Calu3 (cell line): ENCODE results near the gene MS4A8. TPM values are rescaled to one million over a fixed set of nuclear protein-coding genes. Genes with fewer than 3 reads are reported as not detected.

ENCODE experiments used
- BruUV-seq: library from RNA; stranded (reverse); fragments of 400-500 nt; replicated peaks from 2 replicates; lab custom pipeline; 2021; lab: Mats Ljungman, UMichigan
- CTCF ChIA-PET: fragments of 300-600 bp; sonication (Branson Sonifier 250); formaldehyde crosslinking; loops from one replicate; lab custom pipeline; 2022; ENCODE audit warnings: antibody characterized with exemption; lab: Charles Lee
- DNase-seq: peaks from one replicate; pipeline ENCODE4 v3.0.0; 2022
- H3K27ac Mint-ChIP-seq: one replicate; pipeline ENCODE4 v1.8.0; 2022; ENCODE audit warnings: mixed read lengths; ENCODE audit not compliant: unreplicated experiment
- H3K27me3 Mint-ChIP-seq: one replicate; pipeline ENCODE4 v1.8.0; 2022; ENCODE audit warnings: mixed read lengths; ENCODE audit not compliant: unreplicated experiment
- H3K36me3 Mint-ChIP-seq: one replicate; pipeline ENCODE4 v1.8.0; 2022; ENCODE audit warnings: mild to moderate bottlenecking, moderate library complexity, mixed read lengths; ENCODE audit not compliant: insufficient read depth, unreplicated experiment
- H3K4me1 Mint-ChIP-seq: one replicate; pipeline ENCODE4 v1.8.0; 2022; ENCODE audit warnings: mild to moderate bottlenecking, low read depth, mixed read lengths; ENCODE audit not compliant: unreplicated experiment
- H3K4me3 Mint-ChIP-seq: one replicate; pipeline ENCODE4 v1.8.0; 2022; ENCODE audit warnings: mild to moderate bottlenecking, low read depth, moderate library complexity, mixed read lengths; ENCODE audit not compliant: unreplicated experiment
- H3K9me3 Mint-ChIP-seq: one replicate; pipeline ENCODE4 v1.8.0; 2022; ENCODE audit warnings: low read depth, mixed read lengths; ENCODE audit not compliant: unreplicated experiment
- CTCF ChIP-seq: fragments of 200-600 bp; IDR thresholded peaks from one replicate; pipeline ENCODE4 v1.8.0; 2022; ENCODE audit warnings: antibody characterized with exemption; ENCODE audit not compliant: unreplicated experiment
- intact Hi-C: fragments of 100-400 bp; cut with micrococcal nuclease; formaldehyde crosslinking; loops from one replicate; pipeline ENCODE4 v1.10.0; 2022; ENCODE audit not compliant: unreplicated experiment
- total RNA-seq: library from RNA; stranded (reverse); gene quantifications from 2 replicates; pipeline ENCODE4 v1.2.3, GENCODE V29; 2022

The MS4A8 gene
- total RNA-seq, 1 experiment from 2014 or later: 0.57 TPM

- no peak for TF ChIP-seq CTCF
- CTCF ChIA-PET: no interaction called here
- H3K27ac Mint-ChIP-seq: no peak overlapping the region
- H3K36me3 Mint-ChIP-seq: no peaks in the 10 kb centered on the region
- no peak overlapping the region for H3K4me3 Mint-ChIP-seq
- intact Hi-C loops: no loop called here
- DNase-seq: no peak
- no peaks in the 10 kb centered on the region for H3K4me1 Mint-ChIP-seq
- H3K9me3 Mint-ChIP-seq: no peaks in the 10 kb centered on the region
- no TSS peak for BruUV-seq
- peaks cover 47% of the 10 kb centered on the region for H3K27me3 Mint-ChIP-seq
Observed at GRCh38 chr11:60717956-60718355, 18.5 kb downstream of the MS4A8 start.

GRCh38 chr11:60718524-60719316, 19.3 kb downstream of the MS4A8 start:
- BruUV-seq: no TSS peak
- Mint-ChIP-seq H3K9me3 (no peaks in the 10 kb centered on the region), H3K4me1 (no peaks in the 10 kb centered on the region), H3K4me3 (no peak overlapping the region), H3K27ac (no peak overlapping the region), H3K36me3 (no peaks in the 10 kb centered on the region), H3K27me3 (peaks cover 55% of the 10 kb centered on the region)
- CTCF ChIA-PET: no interaction called here
- intact Hi-C loops: no loop called here
- no peak for DNase-seq
- TF ChIP-seq CTCF: no peak

GRCh38 chr11:60719391-60719790, 20.0 kb downstream of the MS4A8 start:
- H3K27me3 Mint-ChIP-seq: peaks cover 57% of the 10 kb centered on the region
- no peak for DNase-seq
- no peak overlapping the region for H3K27ac Mint-ChIP-seq
- no peaks in the 10 kb centered on the region for H3K9me3 Mint-ChIP-seq
- no peak for TF ChIP-seq CTCF
- intact Hi-C loops: no loop called here
- H3K36me3 Mint-ChIP-seq: no peaks in the 10 kb centered on the region
- H3K4me3 Mint-ChIP-seq: no peak overlapping the region
- CTCF ChIA-PET: no interaction called here
- BruUV-seq: no TSS peak
- no peaks in the 10 kb centered on the region for H3K4me1 Mint-ChIP-seq

- CTCF ChIA-PET: interaction anchor here (0.5 to 0.7 kb wide), 2 partner anchors 25 to 154 kb away, joined by 4 to 5 read pairs; no protein-coding TSS in a partner anchor
- Mint-ChIP-seq H3K4me3 (no peak overlapping the region), H3K9me3 (no peaks in the 10 kb centered on the region), H3K27ac (no peak overlapping the region), H3K4me1 (no peaks in the 10 kb centered on the region), H3K36me3 (no peaks in the 10 kb centered on the region), H3K27me3 (peaks cover 50% of the 10 kb centered on the region)
- TF ChIP-seq CTCF: no peak
- no TSS peak for BruUV-seq
- DNase-seq: no peak
- intact Hi-C loops: no loop called here
Observed at GRCh38 chr11:60720460-60720859, 21.0 kb downstream of the MS4A8 start.
